HUES6 (cell line): ENCODE results near the gene NME7.

Experiments used
- H3K27ac ChIP-seq: 2 replicates; pipeline ENCODE4 v1.7.0; 2013; ENCODE audit warnings: low read depth, mild to moderate bottlenecking, low read length, inconsistent platforms
- H3K27me3 ChIP-seq: 2 replicates; pipeline ENCODE4 v1.6.1; 2013; ENCODE audit warnings: low read length; ENCODE audit not compliant: control insufficient read depth, insufficient read depth
- H3K36me3 ChIP-seq: 2 replicates; pipeline ENCODE4 v1.6.1; 2013; ENCODE audit warnings: low read length; ENCODE audit not compliant: control insufficient read depth, insufficient read depth
- H3K4me1 ChIP-seq: 2 replicates; pipeline ENCODE4 v1.6.1; 2013; ENCODE audit warnings: low read length; ENCODE audit not compliant: control insufficient read depth, insufficient read depth
- H3K4me3 ChIP-seq: 2 replicates; pipeline ENCODE4 v1.5.1; 2013; ENCODE audit warnings: low read depth, low read length
- H3K9ac ChIP-seq: one replicate; pipeline ENCODE4 v1.6.1; 2013; ENCODE audit warnings: mild to moderate bottlenecking, low read length
- H3K9me3 ChIP-seq: 2 replicates; pipeline ENCODE4 v1.6.1; 2013; ENCODE audit warnings: low read depth, low read length; ENCODE audit not compliant: control insufficient read depth, insufficient read depth

The NME7 gene

GRCh38 chr1:169112241-169112640 is 255.4 kb downstream of the NME7 start:
- no peaks in the 10 kb centered on the region for H3K9me3 ChIP-seq
- peaks cover 66% of the 10 kb centered on the region for H3K4me1 ChIP-seq
- 0 out of 2 replicates have a peak overlapping the region, but pooled peaks have one; percentile 16 for H3K4me3 ChIP-seq
- H3K27me3 ChIP-seq, result no peaks in the 10 kb centered on the region
- H3K36me3 ChIP-seq, result peaks cover 43% of the 10 kb centered on the region
- H3K9ac ChIP-seq, result no peak overlapping the region
- peak overlapping the region; percentile 54; the same call in 1 of the 2 replicates for H3K27ac ChIP-seq

- Histone ChIP-seq H3K9ac (no peak overlapping the region), H3K4me3 (no peak overlapping the region), H3K9me3 (no peaks in the 10 kb centered on the region), H3K4me1 (peaks cover 66% of the 10 kb centered on the region), H3K27me3 (no peaks in the 10 kb centered on the region), H3K27ac (no peak overlapping the region), H3K36me3 (peaks cover 39% of the 10 kb centered on the region)
Observed at GRCh38 chr1:169111472-169111871, 256.1 kb downstream of the NME7 start.

- H3K4me1 ChIP-seq, result peaks cover 62% of the 10 kb centered on the region
- no peak overlapping the region for H3K9ac ChIP-seq
- no peak overlapping the region for H3K27ac ChIP-seq
Observed at GRCh38 chr1:169110689-169111447, 256.7 kb downstream of the NME7 start.

GRCh38 chr1:169110236-169110635 is 257.4 kb downstream of the NME7 start:
- H3K27me3 ChIP-seq, result peaks cover 2% of the 10 kb centered on the region
- H3K36me3 ChIP-seq, result peaks cover 31% of the 10 kb centered on the region
- no peaks in the 10 kb centered on the region for H3K9me3 ChIP-seq
- H3K9ac ChIP-seq, result no peak overlapping the region
- H3K4me1 ChIP-seq, result peaks cover 60% of the 10 kb centered on the region
- H3K27ac ChIP-seq, result no peak overlapping the region
- H3K4me3 ChIP-seq, result peak overlapping the region; percentile 90; the same call in 1 of the 2 replicates

More at GRCh38 chr1:169110689-169111447, 256.7 kb downstream of the NME7 start:
- Histone ChIP-seq H3K27me3 (no peaks in the 10 kb centered on the region), H3K36me3 (peaks cover 33% of the 10 kb centered on the region), H3K9me3 (no peaks in the 10 kb centered on the region), H3K4me3 (no peak overlapping the region)

- Histone ChIP-seq H3K27ac (no peak overlapping the region), H3K36me3 (peaks cover 31% of the 10 kb centered on the region), H3K4me1 (peaks cover 66% of the 10 kb centered on the region), H3K9ac (peak overlapping the region; percentile 19), H3K27me3 (peaks cover 7% of the 10 kb centered on the region), H3K4me3 (peak overlapping the region; percentile 90; the same call in 1 of the 2 replicates), H3K9me3 (no peaks in the 10 kb centered on the region)
Observed at GRCh38 chr1:169109561-169110134, 257.9 kb downstream of the NME7 start.

- peaks cover 25% of the 10 kb centered on the region for H3K36me3 ChIP-seq
- H3K27ac ChIP-seq, result no peak overlapping the region
- peak overlapping the region; percentile 19 for H3K9ac ChIP-seq
- H3K4me1 ChIP-seq, result peaks cover 63% of the 10 kb centered on the region
- H3K9me3 ChIP-seq, result no peaks in the 10 kb centered on the region
- peaks cover 14% of the 10 kb centered on the region for H3K27me3 ChIP-seq
- H3K4me3 ChIP-seq, result peak overlapping the region; percentile 90
Observed at GRCh38 chr1:169108863-169109560, 258.6 kb downstream of the NME7 start.

GRCh38 chr1:169108223-169108622 is 259.4 kb downstream of the NME7 start:
- no peaks in the 10 kb centered on the region for H3K9me3 ChIP-seq
- H3K9ac ChIP-seq, result no peak overlapping the region
- H3K27me3 ChIP-seq, result peaks cover 18% of the 10 kb centered on the region
- peaks cover 60% of the 10 kb centered on the region for H3K4me1 ChIP-seq
- no peak overlapping the region for H3K27ac ChIP-seq
- H3K36me3 ChIP-seq, result peaks cover 17% of the 10 kb centered on the region
- peak overlapping the region; percentile 90 for H3K4me3 ChIP-seq

- peak overlapping the region; percentile 90 for H3K4me3 ChIP-seq
- H3K4me1 ChIP-seq, result peaks cover 61% of the 10 kb centered on the region
- no peak overlapping the region for H3K27ac ChIP-seq
- peaks cover 16% of the 10 kb centered on the region for H3K36me3 ChIP-seq
- peaks cover 18% of the 10 kb centered on the region for H3K27me3 ChIP-seq
- H3K9me3 ChIP-seq, result no peaks in the 10 kb centered on the region
- H3K9ac ChIP-seq, result peak overlapping the region; percentile 93
Observed at GRCh38 chr1:169107603-169108208, 259.9 kb downstream of the NME7 start.

- Histone ChIP-seq H3K27ac (peak overlapping the region; percentile 63; the same call in 1 of the 2 replicates), H3K36me3 (peaks cover 10% of the 10 kb centered on the region), H3K4me3 (peak overlapping the region; percentile 90), H3K9ac (peak overlapping the region; percentile 93), H3K27me3 (peaks cover 18% of the 10 kb centered on the region), H3K9me3 (no peaks in the 10 kb centered on the region), H3K4me1 (peaks cover 59% of the 10 kb centered on the region)
Observed at GRCh38 chr1:169106921-169107602, 260.5 kb downstream of the NME7 start.
